ENCODE data around the gene KLK3. TPM values are rescaled to one million over a fixed set of nuclear protein-coding genes. Genes with fewer than 3 reads are reported as not detected.

The KLK3 gene
- total RNA-seq, 4 donors from 2014 or later, result not detected

- TF ChIP-seq CTCF (IDR thresholded peaks at IDR 0.05; ENCODE audit: low read depth), result no peak
Measured at GRCh38 chr19:50851620-50852019, 3.1 kb upstream of the KLK3 start.

GRCh38 chr19:50857366-50857765 lies 2.7 kb downstream of the KLK3 start:
- TF ChIP-seq CTCF (IDR thresholded peaks at IDR 0.05; ENCODE audit: low read depth), result no peak

- no peak for TF ChIP-seq CTCF (IDR thresholded peaks at IDR 0.05; ENCODE audit: low read depth)
Measured at GRCh38 chr19:50858886-50859285, 4.2 kb downstream of the KLK3 start.

- no peak for TF ChIP-seq CTCF (IDR thresholded peaks at IDR 0.05; ENCODE audit: low read depth)
Measured at GRCh38 chr19:50859849-50860248, 5.1 kb downstream of the KLK3 start.

- no peak for TF ChIP-seq CTCF (IDR thresholded peaks at IDR 0.05; ENCODE audit: low read depth)
Measured at GRCh38 chr19:50861010-50861409, 6.3 kb downstream of the KLK3 start.

GRCh38 chr19:50861496-50862286 lies 7.0 kb downstream of the KLK3 start:
- no peak for TF ChIP-seq CTCF (IDR thresholded peaks at IDR 0.05; ENCODE audit: low read depth)

DNA sequence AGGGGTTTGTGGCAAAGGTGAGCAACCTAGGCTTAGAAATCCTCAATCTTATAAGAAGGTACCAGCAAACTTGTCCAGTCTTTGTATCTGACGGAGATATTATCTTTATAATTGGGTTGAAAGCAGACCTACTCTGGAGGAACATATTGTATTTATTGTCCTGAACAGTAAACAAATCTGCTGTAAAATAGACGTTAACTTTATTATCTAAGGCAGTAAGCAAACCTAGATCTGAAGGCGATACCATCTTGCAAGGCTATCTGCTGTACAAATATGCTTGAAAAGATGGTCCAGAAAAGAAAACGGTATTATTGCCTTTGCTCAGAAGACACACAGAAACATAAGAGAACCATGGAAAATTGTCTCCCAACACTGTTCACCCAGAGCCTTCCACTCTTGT lies 14.8 kb downstream of the KLK3 start:
- TF ChIP-seq CTCF (IDR thresholded peaks at IDR 0.05; ENCODE audit: low read depth), result no peak
